Measurements from ENCODE around the gene RAB33B. TPM values are rescaled to one million over a fixed set of nuclear protein-coding genes. Genes with fewer than 3 reads are reported as not detected.
A peak's percentile ranks its signal among the peaks of the same experiment; 100 is the strongest.

The RAB33B gene
- total and polyA plus RNA-seq, 2 of the 8 experiments (the other 6 are each of a cell fraction or from before 2014, with no cell fraction given) = 4.2 to 8.7 TPM

DNA sequence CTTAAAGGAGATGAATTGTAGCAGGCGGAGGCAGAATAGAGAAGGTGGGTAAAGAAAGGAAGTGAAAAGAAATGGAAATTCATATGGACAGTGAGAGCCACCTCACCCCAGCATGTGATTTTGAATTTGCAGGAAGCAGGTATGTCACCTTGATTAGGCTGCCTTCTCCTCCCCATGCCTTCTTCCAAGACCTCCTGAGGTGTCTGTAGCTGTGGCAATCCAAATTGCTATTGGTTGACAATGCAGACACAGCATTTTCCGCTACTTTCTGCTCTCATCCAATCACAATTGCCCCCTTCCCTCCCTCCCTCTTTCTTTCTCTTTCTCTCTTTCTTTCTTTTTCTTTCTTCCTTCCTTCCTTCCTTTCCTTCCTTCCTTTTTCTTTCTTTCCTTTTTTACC, 38.5 kb downstream of the RAB33B start:
- Histone ChIP-seq H3K79me2 (ENCODE audit: control insufficient read depth in 1 of 2, insufficient read depth in 2 of 2, low read length in 2 of 2) (no peaks in the 10 kb centered on the region), H3K4me2 (ENCODE audit: insufficient read depth in 1 of 2, low read depth in 2 of 2, low read length in 2 of 2) (0 out of 4 replicates have a peak overlapping the region, but pooled peaks of 1 of the 2 experiments have one; percentile 42), H4K91ac (replicated peaks; ENCODE audit: insufficient read length, low read length) (no peak overlapping the region), H2BK12ac (ENCODE audit: low read depth, low read length) (no peak overlapping the region), H2AK5ac (ENCODE audit: low read depth, low read length) (no peak overlapping the region), H3K4me1 (replicated peaks in 1 of 4; ENCODE audit: control insufficient read depth in 3 of 4, insufficient read depth in 4 of 4, low read length in 3 of 4) (peaks cover 0 to 8% (median 3%) of the 10 kb centered on the region in 4 experiments; a peak in 3 of 7 replicates), H3K4ac (replicated peaks; ENCODE audit: insufficient read length, low read depth, low read length) (no peak overlapping the region), H3K14ac (ENCODE audit: insufficient read length) (no peak overlapping the region), H2BK15ac (ENCODE audit: low read length) (no peak overlapping the region), H3K27ac (ENCODE audit: low read depth, low read length) (no peak overlapping the region), H2BK120ac (replicated peaks; ENCODE audit: low read depth, low read length) (no peak overlapping the region), H3K18ac (ENCODE audit: extremely low read depth, low read length) (no peak overlapping the region), H4K8ac (ENCODE audit: extremely low read depth, insufficient read depth, low read length) (no peak overlapping the region), H3K9me3 (ENCODE audit: insufficient read depth in 2 of 2, low read depth in 1 of 2, low read length in 1 of 2) (no peaks in the 10 kb centered on the region), H3K56ac (replicated peaks; ENCODE audit: insufficient read length, low read depth, low read length) (no peak overlapping the region), H2BK5ac (ENCODE audit: low read depth, low read length) (no peak overlapping the region), H3K36me3 (ENCODE audit: control insufficient read depth in 2 of 4, insufficient read depth in 4 of 4, low read length in 3 of 4) (no peaks in the 10 kb centered on the region), H4K5ac (ENCODE audit: insufficient read length, low read depth, low read length) (no peak overlapping the region), H3K9ac (replicated peaks in 1 of 4; ENCODE audit: extremely low read depth in 1 of 4, low read depth in 3 of 4, low read length in 3 of 4) (no peak overlapping the region), H3K23me2 (ENCODE audit: low read depth, low read length) (no peaks in the 10 kb centered on the region), H3K23ac (ENCODE audit: insufficient read length) (no peak overlapping the region), H4K20me1 (replicated peaks in 1 of 2; ENCODE audit: control insufficient read depth in 1 of 2, insufficient read depth in 2 of 2, low read length in 2 of 2) (no peaks in the 10 kb centered on the region), H3K79me1 (ENCODE audit: low read depth, low read length) (no peaks in the 10 kb centered on the region), H3K27me3 (replicated peaks in 1 of 4; ENCODE audit: control insufficient read depth in 3 of 4, extremely low read depth in 1 of 4, insufficient read depth in 3 of 4, low read length in 3 of 4) (no peaks in the 10 kb centered on the region), H3K4me3 (ENCODE audit: extremely low read depth in 1 of 4, insufficient read depth in 2 of 4, low read depth in 3 of 4, low read length in 4 of 4) (no peak overlapping the region), H2BK20ac (ENCODE audit: low read length) (no peak overlapping the region), H2AFZ (ENCODE audit: low read length) (peak overlapping the region; percentile 28; the same call in 1 of the 2 replicates)
- CTCF ChIA-PET (ENCODE audit: partially characterized antibody) = interaction anchor here (1.0 to 1.2 kb wide), 2 partner anchors 38 to 212 kb away, joined by 3 read pairs; no protein-coding TSS in a partner anchor
- 58% methylated on average over 2 of the region's 2 CpGs; no CpG with 5 or more reads in 1 of the 2 experiments for WGBS, 2 experiments (ENCODE audit: extremely low coverage in 1 of 2, insufficient coverage in 1 of 2, insufficient read length in 1 of 2, insufficient replicate concordance in 2 of 2, low coverage in 1 of 2, low lambda C conversion rate in 2 of 2, missing lambda C conversion rate in 1 of 2)
- DNase-seq (ENCODE audit: low read depth in 1 of 2, low spot score in 2 of 2) (no peak), FAIRE-seq (peak; percentile 74)
- TF ChIP-seq TAF1 (IDR thresholded peaks at IDR 0.05; ENCODE audit: low read depth, low read length) = no peak
- no peak for TF ChIP-seq SIN3A (conservative IDR thresholded peaks at IDR 0.05 in 1 of 2, IDR thresholded peaks at IDR 0.05 in 1 of 2; ENCODE audit: low read depth in 1 of 2, low read length in 2 of 2)
- peak; percentile 61; the same call in 1 of the 2 replicates for TF ChIP-seq MAFK (IDR thresholded peaks at IDR 0.05; ENCODE audit: low read depth, low read length)
- TF ChIP-seq POLR2AphosphoS5 (IDR thresholded peaks at IDR 0.05; ENCODE audit: low read depth, low read length) = no peak
- POLR2A ChIA-PET (ENCODE audit: partially characterized antibody) = no interaction called here
